ENCODE data around the gene HDGFL3. TPM values are rescaled to one million over a fixed set of nuclear protein-coding genes. Genes with fewer than 3 reads are reported as not detected.
"Not testable (repeated sequence)": the region's sequence is repeated elsewhere in the genome, so short reads cannot be mapped to it uniquely, and the experiment has no call there.

Gene HDGFL3
- total and polyA plus RNA-seq, 2 experiments from 2014 or later = 68.8 to 164 TPM

DNA sequence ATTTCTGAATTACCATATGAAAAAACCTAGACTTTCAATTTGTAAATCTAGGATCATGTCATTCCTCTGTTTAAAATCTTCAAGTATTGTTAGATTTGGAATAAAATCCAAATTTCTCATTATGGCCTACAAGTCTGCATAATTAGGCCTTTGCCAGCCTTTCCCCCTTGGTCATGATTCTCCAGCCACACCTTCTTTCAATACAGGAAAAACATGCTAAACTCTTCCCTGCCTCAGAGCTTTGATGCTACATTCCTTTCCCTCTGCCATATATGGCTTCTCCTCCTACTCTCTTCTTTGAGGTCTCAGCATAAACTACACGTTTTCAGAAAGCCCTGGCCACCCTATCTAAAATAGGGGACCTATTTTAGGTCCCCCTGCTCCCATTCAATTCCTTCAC, 51.7 kb downstream of the HDGFL3 start:
- Histone ChIP-seq H3K9me3 (ENCODE audit: low read depth) (no peaks in the 10 kb centered on the region), H3K4me1 (ENCODE audit: low read depth) (no peaks in the 10 kb centered on the region), H3K27ac (no peak overlapping the region), H3K27me3 (no peaks in the 10 kb centered on the region), H3K36me3 (peaks cover 32% of the 10 kb centered on the region), H3K4me3 (no peak overlapping the region)
- no peak for DNase-seq (ENCODE audit: low read depth in 1 of 2, low spot score in 1 of 2)
- TF ChIP-seq CTCF (IDR thresholded peaks at IDR 0.05; ENCODE audit: low read depth, low read length) = no peak

- no peaks in the 10 kb centered on the region for H3K9me3 ChIP-seq (ENCODE audit: low read depth)
- no peak for TF ChIP-seq CTCF (IDR thresholded peaks at IDR 0.05; ENCODE audit: low read depth, low read length)
- peaks cover 35% of the 10 kb centered on the region for H3K36me3 ChIP-seq
- H3K27me3 ChIP-seq = no peaks in the 10 kb centered on the region
- no peak overlapping the region for H3K4me3 ChIP-seq
- no peak overlapping the region for H3K27ac ChIP-seq
- H3K4me1 ChIP-seq (ENCODE audit: low read depth) = no peaks in the 10 kb centered on the region
- no peak for DNase-seq (ENCODE audit: low read depth in 1 of 2, low spot score in 1 of 2)
These were observed 54.3 kb downstream of the HDGFL3 start for GRCh38 chr15:83153288-83153687.

- DNase-seq (ENCODE audit: low read depth in 1 of 2, low spot score in 1 of 2) = no peak
- Histone ChIP-seq H3K9me3 (ENCODE audit: low read depth) (no peaks in the 10 kb centered on the region), H3K4me1 (ENCODE audit: low read depth) (no peaks in the 10 kb centered on the region), H3K27me3 (no peaks in the 10 kb centered on the region), H3K27ac (no peak overlapping the region), H3K36me3 (peaks cover 25% of the 10 kb centered on the region), H3K4me3 (no peak overlapping the region)
- TF ChIP-seq CTCF (IDR thresholded peaks at IDR 0.05; ENCODE audit: low read depth, low read length) = no peak
These were observed 62.9 kb downstream of the HDGFL3 start for GRCh38 chr15:83144771-83145170.

DNA sequence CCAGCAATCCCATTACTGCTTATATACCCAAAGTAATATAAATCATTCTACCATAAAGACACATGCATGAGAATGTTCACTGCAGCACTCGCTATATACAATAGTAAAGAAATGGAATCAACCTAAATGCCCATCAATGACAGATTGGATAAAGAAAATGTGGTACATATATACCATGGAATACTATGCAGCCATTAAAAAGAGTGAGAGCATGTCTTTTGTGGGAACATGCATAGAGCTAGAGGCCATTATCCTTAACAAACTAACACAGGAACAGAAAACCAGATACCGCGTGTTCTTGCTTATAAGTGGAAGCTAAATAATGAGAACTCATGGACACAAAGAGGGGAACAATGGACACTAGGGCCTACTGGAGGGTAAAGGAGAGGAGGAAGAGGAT, 65.5 kb downstream of the HDGFL3 start:
- H3K9me3 ChIP-seq (ENCODE audit: low read depth); H3K27me3 ChIP-seq; H3K4me3 ChIP-seq; H3K4me1 ChIP-seq (ENCODE audit: low read depth); DNase-seq (ENCODE audit: low read depth in 1 of 2, low spot score in 1 of 2); H3K27ac ChIP-seq: not testable (repeated sequence)
- H3K36me3 ChIP-seq = peaks cover 19% of the 10 kb centered on the region

DNA sequence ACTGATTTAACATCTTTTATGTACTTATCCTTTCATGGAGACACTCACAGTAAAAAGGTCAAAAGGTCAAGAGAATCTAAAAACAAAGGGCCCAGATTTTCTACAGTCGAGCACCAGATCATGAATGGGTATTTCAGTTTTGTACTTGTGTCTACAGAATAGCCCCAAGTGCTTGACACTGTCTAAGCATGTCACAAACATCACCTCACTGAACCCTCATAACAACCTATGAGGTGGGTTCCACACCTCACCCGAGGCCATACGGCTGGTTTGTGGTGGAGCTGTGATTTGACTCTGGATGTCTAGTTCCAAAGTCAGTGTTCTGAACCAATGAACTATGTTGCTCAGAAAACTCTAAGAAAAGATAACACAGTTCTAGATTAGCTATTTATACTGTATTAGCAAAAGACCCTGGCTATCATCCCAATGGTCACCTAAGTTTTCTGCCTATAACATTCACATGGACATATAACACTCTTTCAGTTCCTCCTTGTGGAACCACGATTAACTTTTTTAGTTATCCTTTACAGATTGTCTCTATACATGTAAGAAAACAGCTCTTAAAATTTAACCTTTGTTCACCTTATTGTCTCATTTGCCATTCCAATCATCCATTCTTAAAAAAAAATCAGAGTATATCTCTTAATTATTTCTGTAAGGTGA, 74.6 kb downstream of the HDGFL3 start:
- no peak for TF ChIP-seq CTCF (IDR thresholded peaks at IDR 0.05; ENCODE audit: low read depth, low read length)
- Histone ChIP-seq H3K27me3 (no peaks in the 10 kb centered on the region), H3K4me1 (ENCODE audit: low read depth) (no peaks in the 10 kb centered on the region), H3K36me3 (peaks cover 9% of the 10 kb centered on the region), H3K27ac (no peak overlapping the region), H3K4me3 (no peak overlapping the region), H3K9me3 (ENCODE audit: low read depth) (no peaks in the 10 kb centered on the region)
- no peak for DNase-seq (ENCODE audit: low read depth in 1 of 2, low spot score in 1 of 2)

DNA sequence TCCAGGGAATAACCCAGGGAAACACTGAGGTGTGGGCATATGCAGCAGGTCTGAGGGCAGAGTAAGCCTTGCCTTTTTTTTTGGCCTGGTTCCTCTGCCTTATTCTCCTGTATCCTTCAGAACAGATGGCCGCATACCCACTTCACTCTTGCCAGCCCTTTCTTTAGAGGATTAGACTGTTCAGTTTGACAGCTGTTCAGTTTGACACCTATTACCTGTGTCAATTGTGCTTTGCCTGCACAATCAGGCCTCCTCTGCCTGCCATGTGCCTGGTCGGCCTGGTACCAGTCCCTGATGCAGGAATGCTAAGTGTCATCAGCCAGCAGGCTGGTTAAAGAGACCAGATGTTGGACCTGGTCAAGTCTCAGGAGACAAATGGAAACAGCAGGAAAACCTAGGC, 77.8 kb downstream of the HDGFL3 start:
- peaks cover 2% of the 10 kb centered on the region for H3K4me1 ChIP-seq (ENCODE audit: low read depth)
- H3K27me3 ChIP-seq = no peaks in the 10 kb centered on the region
- H3K9me3 ChIP-seq (ENCODE audit: low read depth) = no peaks in the 10 kb centered on the region
- no peak overlapping the region for H3K4me3 ChIP-seq
- no peak for TF ChIP-seq CTCF (IDR thresholded peaks at IDR 0.05; ENCODE audit: low read depth, low read length)
- DNase-seq (ENCODE audit: low read depth in 1 of 2, low spot score in 1 of 2) = no peak
- peaks cover 5% of the 10 kb centered on the region for H3K36me3 ChIP-seq
- H3K27ac ChIP-seq = no peak overlapping the region

Data from cardiac muscle cell (in vitro differentiated cells and primary cell).